NK-92 treated with Interleukin-12 subunit alpha and Interleukin-12 subunit beta, amount 100 ng/mL, for 24 hours (cell line): ENCODE data around the gene USP51.
"Not testable (repeated sequence)": the region's sequence is repeated elsewhere in the genome, so short reads cannot be mapped to it uniquely, and the experiment has no call there.

ENCODE experiments used
- DNase-seq: peaks from one replicate; lab custom pipeline; 2025; lab: John Stamatoyannopoulos, UW

The USP51 gene

DNA sequence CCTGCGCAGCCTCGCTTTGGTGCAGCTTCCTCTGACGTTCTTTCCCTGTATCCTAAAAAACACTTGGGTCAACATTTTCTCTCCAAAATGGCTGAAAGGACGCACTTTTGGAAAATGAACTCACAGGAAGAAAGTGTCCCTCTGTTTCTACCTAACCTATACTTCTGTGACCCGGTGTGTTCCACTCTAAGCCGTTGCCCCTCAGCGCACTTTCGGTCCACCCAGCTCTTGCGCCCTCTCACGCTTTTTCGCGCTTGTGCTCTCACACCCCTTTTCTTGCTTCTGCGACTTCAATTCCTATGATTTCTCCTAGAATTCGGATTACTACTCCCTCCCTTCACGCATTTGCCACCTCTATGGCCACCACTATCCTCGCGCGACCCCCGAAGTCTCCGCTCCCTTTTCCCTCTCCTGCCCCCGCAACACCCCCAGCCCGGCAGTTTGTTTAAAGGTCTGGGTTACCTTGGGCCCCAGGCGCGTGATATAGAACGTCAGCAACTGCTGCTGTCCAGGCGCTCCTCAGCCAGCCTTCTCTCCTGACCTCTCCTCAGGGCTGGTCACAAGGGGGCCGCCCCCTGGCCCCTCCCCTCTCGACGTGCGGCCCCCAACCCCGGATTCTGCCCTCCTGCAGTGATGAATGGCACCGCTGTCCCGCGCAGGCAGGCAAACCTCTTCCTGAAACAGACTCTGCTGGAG is at the start of gene USP51:
Gene USP51, minus strand, starts transcription at position 535 of the 696 bp plus-strand sequence. CDS start 909 bp downstream, outside the sequence.
- no peak for DNase-seq

DNA sequence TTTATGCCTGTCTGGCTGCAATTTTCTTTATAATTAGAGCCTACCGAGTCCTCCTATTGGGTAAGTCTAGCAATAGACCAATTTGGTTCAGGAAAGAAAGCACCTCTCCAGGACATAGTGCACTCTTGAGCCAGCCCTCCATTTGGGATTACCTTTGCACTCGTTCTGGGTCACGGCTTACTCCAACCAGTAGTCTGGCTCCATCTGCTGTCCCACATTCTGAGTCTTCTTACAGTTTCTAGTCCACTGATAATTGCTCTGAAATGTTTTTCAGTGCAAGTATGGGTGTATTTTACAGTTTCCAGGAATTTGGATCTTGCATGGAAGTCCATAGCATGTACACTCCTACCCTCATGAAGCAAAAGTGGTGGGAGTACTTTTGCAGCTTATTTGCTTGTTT is 34.8 kb upstream of the USP51 start:
- DNase-seq: no peak

- DNase-seq: no peak
Measured at GRCh38 chrX:55523356-55523755, 33.7 kb upstream of the USP51 start.

GRCh38 chrX:55522596-55523276 is 33.1 kb upstream of the USP51 start:
- DNase-seq: no peak

DNA sequence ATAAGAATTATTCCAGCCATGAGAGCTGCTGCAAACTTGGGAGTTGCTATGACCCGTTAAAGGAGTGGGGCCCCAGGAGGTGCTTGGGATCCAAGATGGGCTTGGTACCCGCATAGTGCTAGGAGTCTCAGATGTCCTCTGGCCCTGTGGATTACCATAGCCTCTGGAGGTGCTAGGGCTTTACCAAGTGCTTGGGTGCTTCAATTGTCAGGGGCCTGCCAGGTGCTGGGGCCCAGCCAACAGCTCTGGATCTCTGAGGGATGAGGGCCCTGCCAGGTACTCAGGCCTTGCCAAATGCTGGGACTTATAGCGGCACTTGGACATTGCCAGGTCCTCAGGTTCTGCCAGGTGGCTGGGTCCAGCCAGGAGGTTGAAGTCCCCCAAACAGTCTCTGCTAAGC is 32.0 kb upstream of the USP51 start:
- DNase-seq: no peak

DNA sequence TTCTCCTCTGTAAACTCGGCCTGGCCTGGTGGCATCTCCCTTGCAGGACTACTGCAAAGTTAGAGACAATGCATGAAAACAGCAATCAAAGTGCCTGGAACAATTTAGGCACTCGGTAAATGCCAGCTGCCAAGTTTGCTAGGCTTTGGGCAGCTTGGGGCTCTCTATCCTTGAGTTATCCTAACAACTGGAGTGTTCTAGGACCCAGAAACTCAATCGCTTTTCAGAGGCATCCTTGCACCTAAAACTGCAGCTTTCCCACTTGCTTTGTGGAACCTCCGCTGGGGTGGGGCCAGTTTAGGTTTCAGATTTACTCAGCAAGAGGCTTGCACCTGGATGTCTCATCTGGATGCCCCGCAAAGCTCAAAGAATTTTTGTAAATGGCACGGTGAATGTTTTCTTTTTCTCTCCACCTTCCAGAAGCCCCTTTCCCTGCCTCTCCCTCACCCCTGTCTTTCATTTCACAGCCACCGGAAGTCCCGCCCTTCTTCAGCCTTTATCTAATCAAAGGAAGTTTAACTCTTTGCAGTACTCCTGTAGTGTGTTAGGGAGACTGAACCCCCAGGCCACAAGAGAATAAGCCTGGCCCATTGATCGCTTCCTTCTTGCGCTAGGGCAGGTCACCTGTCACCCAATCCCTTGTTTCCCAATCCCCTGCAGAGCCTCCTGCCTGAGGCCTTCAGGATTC is 27.3 kb upstream of the USP51 start:
- not testable (repeated sequence) for DNase-seq

DNA sequence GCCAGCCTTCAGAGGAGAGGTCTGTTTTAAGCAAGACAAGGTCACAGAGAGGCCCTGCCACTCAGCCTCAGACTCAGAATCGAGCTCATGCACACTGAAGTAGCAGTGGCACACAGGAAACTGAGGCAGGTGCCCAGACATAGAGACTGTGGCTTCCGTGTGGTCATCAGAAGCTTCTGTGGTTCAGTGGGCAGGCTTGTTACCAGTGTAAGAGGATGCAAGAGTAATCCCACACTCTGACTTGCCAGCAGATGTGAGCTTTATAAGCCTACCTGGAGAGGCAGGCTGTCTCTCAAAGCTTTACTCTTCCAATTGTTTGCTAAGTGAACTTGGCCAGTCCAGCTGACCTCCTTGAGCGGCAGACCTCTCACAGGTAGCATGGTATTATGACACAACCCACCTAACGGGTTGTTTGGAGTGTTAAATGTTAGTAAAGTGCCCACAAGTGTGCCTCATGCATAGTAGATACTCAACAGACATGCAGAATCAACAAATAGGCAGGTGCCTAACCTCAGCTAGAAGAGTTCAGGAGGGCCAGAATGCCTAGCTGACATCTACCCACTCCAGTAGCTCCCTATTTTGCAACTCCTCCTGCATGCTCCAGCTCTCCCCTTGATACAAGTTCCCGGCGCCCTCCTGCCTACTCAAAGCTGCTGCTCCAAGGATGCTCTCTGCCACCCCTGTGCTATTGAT is 23.5 kb upstream of the USP51 start:
- not testable (repeated sequence) for DNase-seq

DNA sequence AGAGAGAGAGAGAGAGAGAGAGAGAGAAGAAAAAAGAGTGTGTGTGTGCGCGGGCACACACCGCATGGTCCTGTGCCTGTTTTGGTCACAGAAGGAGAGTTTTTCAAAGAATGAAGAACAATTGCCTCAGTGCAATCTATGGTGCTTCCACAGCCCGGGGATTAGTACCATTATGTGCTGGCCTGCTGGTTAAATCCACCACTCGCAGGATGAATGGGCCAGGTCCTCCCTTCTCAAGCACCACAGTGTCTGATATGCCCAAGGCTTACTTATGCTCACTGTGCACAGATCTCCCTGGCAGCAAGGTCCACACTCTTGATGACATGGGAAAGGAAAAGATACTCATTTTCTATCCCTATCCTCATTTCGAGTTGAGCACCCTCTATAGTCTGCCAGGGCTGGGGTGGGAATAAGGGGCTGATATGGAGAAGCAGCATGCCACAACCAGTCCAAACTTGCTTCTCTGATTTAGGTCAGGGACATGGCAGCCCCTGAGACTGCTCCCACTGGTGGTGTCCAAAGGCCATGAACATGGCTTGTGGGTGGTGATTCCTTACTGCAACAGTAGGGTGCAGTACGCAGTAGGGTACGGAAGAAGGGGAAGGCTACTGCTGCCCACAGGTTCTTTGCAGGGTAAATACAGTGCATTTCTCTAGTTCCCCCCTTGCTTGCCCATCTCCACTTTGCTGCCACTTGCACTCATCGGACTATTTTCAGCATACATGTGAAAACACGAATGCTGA is 18.9 kb upstream of the USP51 start:
- not testable (repeated sequence) for DNase-seq

- DNase-seq: not testable (repeated sequence)
Measured at GRCh38 chrX:55507699-55508098, 18.1 kb upstream of the USP51 start.

- DNase-seq: not testable (repeated sequence)
Measured at GRCh38 chrX:55507010-55507409, 17.4 kb upstream of the USP51 start.

DNA sequence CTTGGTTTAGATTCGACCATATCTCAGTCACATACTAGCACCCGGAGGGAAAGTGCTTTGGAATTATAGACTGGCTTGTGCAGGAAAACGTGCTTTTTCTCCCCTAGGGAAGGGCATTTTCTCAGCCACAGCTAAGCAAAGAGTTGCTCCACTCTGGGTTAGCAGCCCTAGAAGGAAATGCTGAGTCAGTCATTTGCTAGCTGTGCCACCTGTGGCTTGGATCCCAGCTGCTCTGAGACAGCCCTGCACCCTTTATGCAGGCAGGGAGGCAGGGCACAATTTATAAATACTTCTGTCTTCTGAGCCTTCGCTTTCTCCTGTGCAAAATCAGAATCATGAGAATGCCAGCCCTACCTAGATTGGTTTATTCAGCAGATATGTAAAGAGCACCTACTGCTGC is 1.3 kb upstream of the USP51 start:
- no peak for DNase-seq

DNA sequence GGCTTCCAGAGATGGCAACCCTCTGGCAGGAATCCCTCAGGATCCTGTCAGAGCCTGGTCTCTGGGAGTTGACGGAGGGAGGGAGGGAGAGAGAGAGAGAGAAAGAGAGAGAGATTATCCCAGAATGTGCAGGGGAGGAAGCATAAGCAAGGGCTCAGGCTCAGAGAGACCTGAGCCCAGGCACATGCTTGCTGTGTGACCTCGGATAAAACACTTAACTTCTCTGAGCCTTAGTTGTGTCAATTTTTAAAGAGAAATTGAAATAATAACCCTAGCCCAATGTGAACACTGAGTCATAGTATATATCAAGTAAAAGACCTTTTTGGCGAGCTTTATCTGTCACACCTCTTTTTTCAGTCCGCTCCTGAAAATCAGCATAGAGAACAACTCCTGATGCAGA is 473 bp upstream of the USP51 start:
- DNase-seq: no peak

GRCh38 chrX:55488593-55489313 is 895 bp downstream of the USP51 start:
- peak; percentile 30 for DNase-seq

DNA sequence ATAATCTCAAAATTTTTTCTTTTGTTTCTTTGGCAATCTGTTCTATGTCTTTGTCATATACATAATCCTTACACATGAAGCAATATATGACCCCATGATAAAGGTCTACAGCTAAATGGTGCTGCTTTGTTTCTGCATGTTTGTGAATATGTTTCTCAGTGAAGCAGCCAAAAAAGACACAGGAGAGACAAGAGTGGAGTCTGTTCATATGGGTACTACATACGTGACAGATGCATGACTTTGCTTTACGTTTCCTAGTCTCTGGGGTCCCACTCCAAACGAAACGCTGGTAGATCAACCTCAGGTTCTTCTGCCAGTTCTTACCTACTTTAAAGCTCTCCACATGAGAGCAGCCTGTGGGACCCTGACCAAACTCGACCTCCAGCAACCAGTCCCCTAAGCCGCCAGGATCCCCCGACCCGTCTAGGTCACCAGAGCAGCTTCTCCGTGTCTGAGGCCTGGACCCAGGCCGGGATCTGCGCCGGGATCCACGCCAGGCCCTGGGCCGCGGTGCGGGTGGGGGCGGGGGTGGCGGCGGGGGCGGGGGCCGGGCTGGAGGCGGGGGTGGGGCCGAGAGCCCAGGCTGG is 1.5 kb downstream of the USP51 start:
- DNase-seq: peak; percentile 7

DNA sequence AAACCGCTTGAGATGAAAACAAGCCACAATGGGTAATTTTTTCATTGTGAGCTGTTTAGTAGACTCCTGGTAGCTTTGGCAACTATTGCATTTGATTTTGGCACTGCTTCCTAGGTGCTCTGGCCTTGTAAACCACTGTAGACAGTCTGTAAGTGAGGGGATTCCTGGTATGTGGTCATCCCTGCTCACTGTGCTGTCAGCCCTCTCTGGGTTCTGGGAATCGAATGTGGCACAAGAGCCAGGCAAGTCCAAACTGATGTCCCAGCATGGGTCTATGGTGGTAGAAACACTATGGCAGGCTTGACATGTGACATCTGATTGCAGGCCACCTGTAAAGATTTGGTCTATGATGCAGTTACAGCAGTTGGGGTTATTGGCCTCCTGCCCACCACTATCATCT is 2.5 kb downstream of the USP51 start:
- no peak for DNase-seq

DNA sequence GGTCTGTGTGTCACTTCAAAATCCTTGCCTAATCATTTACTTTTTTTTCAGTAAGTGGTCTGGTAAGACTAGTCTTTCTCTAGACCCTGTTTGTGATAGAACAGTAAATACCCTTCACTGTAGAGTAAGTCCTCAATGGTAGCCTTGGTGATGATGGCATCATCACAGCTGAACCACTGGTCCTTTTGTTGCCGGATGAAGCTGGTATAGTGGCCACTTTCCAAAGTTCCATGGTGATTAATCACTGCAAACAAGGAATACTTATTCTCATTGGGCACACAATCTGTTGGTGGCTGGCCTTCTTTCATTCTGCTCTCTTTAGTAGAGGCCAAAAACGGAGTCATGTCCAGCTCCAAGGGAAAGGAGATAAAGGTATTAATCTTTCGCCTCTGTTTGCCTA is 2.9 kb downstream of the USP51 start:
- DNase-seq: no peak

GRCh38 chrX:55484948-55485347 is 4.7 kb downstream of the USP51 start:
- no peak for DNase-seq

GRCh38 chrX:55480390-55481062 is 9.1 kb downstream of the USP51 start:
- DNase-seq: no peak

- not testable (repeated sequence) for DNase-seq
Measured at GRCh38 chrX:55479956-55480355, 9.7 kb downstream of the USP51 start.

- not testable (repeated sequence) for DNase-seq
Measured at GRCh38 chrX:55465791-55466190, 23.9 kb downstream of the USP51 start.
